ENCODE data around the gene PTTG2.

GRCh38 chr4:38002451-38003071 is 42.4 kb downstream of the PTTG2 start:
- TF ChIP-seq, protein P1, sequence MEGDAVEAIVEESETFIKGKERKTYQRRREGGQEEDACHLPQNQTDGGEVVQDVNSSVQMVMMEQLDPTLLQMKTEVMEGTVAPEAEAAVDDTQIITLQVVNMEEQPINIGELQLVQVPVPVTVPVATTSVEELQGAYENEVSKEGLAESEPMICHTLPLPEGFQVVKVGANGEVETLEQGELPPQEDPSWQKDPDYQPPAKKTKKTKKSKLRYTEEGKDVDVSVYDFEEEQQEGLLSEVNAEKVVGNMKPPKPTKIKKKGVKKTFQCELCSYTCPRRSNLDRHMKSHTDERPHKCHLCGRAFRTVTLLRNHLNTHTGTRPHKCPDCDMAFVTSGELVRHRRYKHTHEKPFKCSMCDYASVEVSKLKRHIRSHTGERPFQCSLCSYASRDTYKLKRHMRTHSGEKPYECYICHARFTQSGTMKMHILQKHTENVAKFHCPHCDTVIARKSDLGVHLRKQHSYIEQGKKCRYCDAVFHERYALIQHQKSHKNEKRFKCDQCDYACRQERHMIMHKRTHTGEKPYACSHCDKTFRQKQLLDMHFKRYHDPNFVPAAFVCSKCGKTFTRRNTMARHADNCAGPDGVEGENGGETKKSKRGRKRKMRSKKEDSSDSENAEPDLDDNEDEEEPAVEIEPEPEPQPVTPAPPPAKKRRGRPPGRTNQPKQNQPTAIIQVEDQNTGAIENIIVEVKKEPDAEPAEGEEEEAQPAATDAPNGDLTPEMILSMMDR (IDR thresholded peaks at IDR 0.05), result no peak
- TF ChIP-seq POLR2A (IDR thresholded peaks at IDR 0.05), result no peak
